Measurements from ENCODE around the gene NUDT21. TPM values are rescaled to one million over a fixed set of nuclear protein-coding genes. Genes with fewer than 3 reads are reported as not detected.

NUDT21 gene
- total and polyA plus RNA-seq, 7 donors, result 16.9 to 52.4 (median 41.1) TPM

DNA sequence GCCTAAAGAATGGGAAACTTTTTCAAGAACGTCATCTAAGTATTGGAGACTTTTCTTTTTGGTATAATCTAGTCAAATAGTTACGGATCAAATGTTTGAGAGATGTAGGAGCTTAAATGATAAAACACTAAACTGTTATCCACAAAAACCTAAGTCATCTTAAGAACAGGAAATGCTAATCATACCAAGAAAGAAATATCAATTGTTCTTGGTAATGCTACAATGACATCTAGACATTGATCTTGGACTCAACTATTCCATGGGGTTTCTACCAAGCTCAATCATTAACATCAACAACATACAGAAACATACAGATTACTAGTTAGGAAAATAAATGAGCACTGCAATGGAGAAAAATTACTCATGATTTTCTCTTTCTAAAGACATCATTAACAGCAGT is 3.8 kb downstream of the NUDT21 start:
- 67 to 88% (median 75%) methylated on average over 2 of the region's 2 CpGs for WGBS, 3 donors

DNA sequence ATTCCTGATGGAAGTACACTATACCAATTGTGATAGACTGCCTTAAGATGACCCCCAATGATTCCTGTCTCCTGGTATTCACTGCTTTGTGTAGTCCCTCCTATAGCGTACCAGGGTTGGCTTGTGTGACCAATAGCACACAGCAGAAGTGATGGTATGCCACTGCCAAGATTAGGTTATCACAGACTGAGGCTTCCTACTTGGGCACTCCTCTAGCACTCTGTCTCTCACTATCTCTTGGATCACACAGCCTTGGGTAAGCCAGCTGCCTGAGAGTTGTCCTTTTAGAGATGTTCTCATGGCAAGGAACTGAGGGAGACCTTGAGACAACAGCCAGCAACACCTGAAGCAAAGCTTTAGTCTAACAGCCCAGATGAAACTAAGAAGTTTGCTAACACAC is 13.1 kb downstream of the NUDT21 start:
- H3K36me3 ChIP-seq (ENCODE audit: insufficient read depth in 1 of 2, low read depth in 1 of 2), result peaks cover 3 to 84% of the 10 kb centered on the region in 2 donors
- DNase-seq (no peak), ATAC-seq (no peak)
- WGBS, 3 donors, result 85 to 100% (median 97%) methylated on average over 1 of the region's 1 CpG
- H3K4me1 ChIP-seq, result peaks cover 10% of the 10 kb centered on the region
- TF ChIP-seq, protein P1, sequence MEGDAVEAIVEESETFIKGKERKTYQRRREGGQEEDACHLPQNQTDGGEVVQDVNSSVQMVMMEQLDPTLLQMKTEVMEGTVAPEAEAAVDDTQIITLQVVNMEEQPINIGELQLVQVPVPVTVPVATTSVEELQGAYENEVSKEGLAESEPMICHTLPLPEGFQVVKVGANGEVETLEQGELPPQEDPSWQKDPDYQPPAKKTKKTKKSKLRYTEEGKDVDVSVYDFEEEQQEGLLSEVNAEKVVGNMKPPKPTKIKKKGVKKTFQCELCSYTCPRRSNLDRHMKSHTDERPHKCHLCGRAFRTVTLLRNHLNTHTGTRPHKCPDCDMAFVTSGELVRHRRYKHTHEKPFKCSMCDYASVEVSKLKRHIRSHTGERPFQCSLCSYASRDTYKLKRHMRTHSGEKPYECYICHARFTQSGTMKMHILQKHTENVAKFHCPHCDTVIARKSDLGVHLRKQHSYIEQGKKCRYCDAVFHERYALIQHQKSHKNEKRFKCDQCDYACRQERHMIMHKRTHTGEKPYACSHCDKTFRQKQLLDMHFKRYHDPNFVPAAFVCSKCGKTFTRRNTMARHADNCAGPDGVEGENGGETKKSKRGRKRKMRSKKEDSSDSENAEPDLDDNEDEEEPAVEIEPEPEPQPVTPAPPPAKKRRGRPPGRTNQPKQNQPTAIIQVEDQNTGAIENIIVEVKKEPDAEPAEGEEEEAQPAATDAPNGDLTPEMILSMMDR (IDR thresholded peaks at IDR 0.05), result no peak
- intact Hi-C loops (cut with DNase I), result no loop called here
- no peak overlapping the region for H3K27ac ChIP-seq
- no peaks in the 10 kb centered on the region for H3K27me3 ChIP-seq (ENCODE audit: insufficient read depth in 3 of 3, low read length in 2 of 3)
- H3K4me3 ChIP-seq, result no peak overlapping the region
- H3K9me3 ChIP-seq, result no peaks in the 10 kb centered on the region

More for the DNA sequence above, 3.8 kb downstream of the NUDT21 start:
- ATAC-seq (no peak), DNase-seq (no peak)
- TF ChIP-seq, protein P1 (IDR thresholded peaks at IDR 0.05), result no peak
- intact Hi-C loops (cut with DNase I), result no loop called here
- H3K36me3 ChIP-seq (ENCODE audit: insufficient read depth in 1 of 2, low read depth in 1 of 2), result peaks cover 2 to 51% of the 10 kb centered on the region in 2 donors
- H3K27ac ChIP-seq, result no peak overlapping the region
- H3K4me3 ChIP-seq, result no peak overlapping the region
- H3K4me1 ChIP-seq, result peaks cover 28% of the 10 kb centered on the region
- no peaks in the 10 kb centered on the region for H3K9me3 ChIP-seq
- no peaks in the 10 kb centered on the region for H3K27me3 ChIP-seq (ENCODE audit: insufficient read depth in 3 of 3, low read length in 2 of 3)

DNA sequence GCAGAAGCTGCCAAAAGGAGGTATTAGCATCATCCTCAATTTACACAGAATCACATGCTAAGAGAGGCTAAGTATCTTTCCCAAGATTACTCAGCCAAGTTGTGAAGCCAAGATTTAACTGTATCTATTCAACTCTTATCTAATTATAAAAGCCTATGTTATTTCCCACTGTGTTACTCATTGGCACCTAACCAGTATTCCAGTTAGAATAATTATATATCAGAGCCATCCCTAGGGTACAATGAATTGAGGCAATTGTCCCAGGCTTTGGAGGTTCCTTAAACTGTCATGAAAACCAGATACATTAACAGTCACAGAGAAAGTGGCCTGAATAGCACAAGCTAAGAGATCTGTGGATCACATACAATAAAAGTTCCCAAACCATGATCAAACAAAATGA is 14.9 kb downstream of the NUDT21 start:
- Histone ChIP-seq H3K4me3 (no peak overlapping the region), H3K27me3 (ENCODE audit: insufficient read depth in 3 of 3, low read length in 2 of 3) (no peaks in the 10 kb centered on the region), H3K9me3 (no peaks in the 10 kb centered on the region), H3K36me3 (ENCODE audit: insufficient read depth in 1 of 2, low read depth in 1 of 2) (peaks cover 5 to 83% of the 10 kb centered on the region in 2 donors), H3K27ac (no peak overlapping the region), H3K4me1 (peaks cover 10% of the 10 kb centered on the region)
- DNase-seq (no peak), ATAC-seq (no peak)
- intact Hi-C loops (cut with DNase I), result no loop called here
- TF ChIP-seq, protein P1 (IDR thresholded peaks at IDR 0.05), result no peak

DNA sequence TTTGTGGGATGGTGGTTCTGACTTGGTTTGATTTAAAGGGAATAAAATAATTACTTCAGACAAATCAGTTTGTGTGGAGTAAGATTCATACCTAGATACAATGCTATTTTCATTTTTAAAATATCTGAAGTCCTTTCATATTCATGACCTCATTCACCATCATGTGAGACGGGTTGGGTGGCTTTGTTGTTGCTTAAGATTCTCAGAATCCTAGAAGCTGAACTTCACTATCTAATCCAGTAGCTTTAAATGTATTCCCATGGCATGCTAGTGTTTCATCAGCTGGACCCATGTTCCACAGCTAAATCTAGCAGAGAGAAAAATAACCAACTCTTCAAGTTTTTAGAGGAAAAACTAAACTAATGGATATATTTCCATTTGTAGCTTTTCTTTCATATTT is 23.0 kb downstream of the NUDT21 start:
- H3K4me3 ChIP-seq, result no peak overlapping the region
- H3K36me3 ChIP-seq (ENCODE audit: insufficient read depth in 1 of 2, low read depth in 1 of 2), result peaks cover 6 to 28% of the 10 kb centered on the region in 2 donors
- H3K27me3 ChIP-seq (ENCODE audit: insufficient read depth in 3 of 3, low read length in 2 of 3), result no peaks in the 10 kb centered on the region
- peaks cover 9% of the 10 kb centered on the region for H3K4me1 ChIP-seq
- no peak for DNase-seq
- intact Hi-C loops (cut with DNase I), result no loop called here
- WGBS, 3 donors, result 28 to 62% (median 37%) methylated on average over 1 of the region's 1 CpG
- H3K27ac ChIP-seq, result no peak overlapping the region
- no peaks in the 10 kb centered on the region for H3K9me3 ChIP-seq
- ATAC-seq, result no peak
- TF ChIP-seq, protein P1 (IDR thresholded peaks at IDR 0.05), result no peak

DNA sequence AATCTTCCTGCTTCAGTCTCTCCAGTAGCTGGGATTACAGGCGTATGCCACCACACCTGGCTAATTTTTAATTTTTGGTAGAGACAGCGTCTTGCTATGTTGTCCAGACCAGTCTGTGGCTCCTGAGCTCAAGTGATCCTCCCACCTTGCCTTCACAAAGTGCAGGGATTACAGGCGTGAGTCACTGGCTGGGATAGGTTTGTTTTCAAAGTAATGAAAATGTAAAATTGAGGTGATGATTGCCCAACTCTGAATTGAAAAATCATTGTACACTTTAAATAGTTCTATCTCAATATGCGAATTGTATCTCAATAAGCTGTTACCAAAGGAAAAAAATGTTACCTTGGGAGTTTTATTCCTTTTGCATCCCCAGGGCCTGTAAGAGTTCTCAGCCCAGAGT is 24.5 kb downstream of the NUDT21 start:
- DNase-seq (no peak), ATAC-seq (no peak)
- Histone ChIP-seq H3K36me3 (ENCODE audit: insufficient read depth in 1 of 2, low read depth in 1 of 2) (peaks cover 4 to 13% of the 10 kb centered on the region in 2 donors), H3K4me1 (peaks cover 21% of the 10 kb centered on the region), H3K27ac (no peak overlapping the region), H3K9me3 (no peaks in the 10 kb centered on the region), H3K27me3 (ENCODE audit: insufficient read depth in 3 of 3, low read length in 2 of 3) (no peaks in the 10 kb centered on the region), H3K4me3 (no peak overlapping the region)
- TF ChIP-seq, protein P1 (IDR thresholded peaks at IDR 0.05), result no peak
- WGBS, 3 donors, result 92 to 95% (median 94%) methylated on average over 4 of the region's 4 CpGs
- intact Hi-C loops (cut with DNase I), result no loop called here

Measured in psoas muscle (tissue), 8 donors.